ENCODE measurements around the gene IRAK1. TPM values are rescaled to one million over a fixed set of nuclear protein-coding genes. Genes with fewer than 3 reads are reported as not detected.

Gene IRAK1
- total RNA-seq, 1 donor: 37.0 TPM

DNA sequence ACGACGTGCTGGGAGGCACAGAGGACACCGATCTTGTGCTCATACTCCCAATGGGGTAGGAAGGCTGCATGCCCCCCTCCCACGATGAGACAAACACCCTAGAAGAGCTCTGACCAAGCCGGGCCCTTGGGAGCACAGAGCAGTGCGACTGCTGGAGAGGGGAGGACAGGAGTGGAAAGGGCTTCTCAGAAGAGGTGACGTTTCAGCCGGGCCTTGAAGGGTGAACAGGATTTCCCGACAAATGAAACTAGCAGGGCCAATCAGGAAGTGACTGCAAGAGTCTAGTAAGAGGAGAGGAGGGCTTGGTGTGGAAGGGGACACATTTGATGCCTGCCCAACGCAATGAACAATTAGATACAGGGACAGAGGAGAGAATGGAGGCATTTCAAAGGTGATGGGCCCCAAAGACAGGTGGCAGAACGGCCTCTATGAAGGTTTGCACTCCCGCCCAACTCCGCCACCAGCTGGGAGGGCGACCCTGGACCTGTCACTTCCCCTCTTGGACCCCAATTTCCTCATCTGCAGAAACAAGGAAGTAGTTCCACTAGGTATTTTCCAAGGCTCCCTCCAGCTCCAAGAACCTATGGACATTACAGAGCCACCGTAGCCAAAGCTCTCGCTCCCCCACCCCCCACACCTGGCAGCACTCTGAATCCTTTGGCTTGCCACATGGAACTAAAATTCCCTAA is 52.0 kb downstream of the IRAK1 start:
- Histone ChIP-seq H3K27me3 (ENCODE audit: insufficient read depth, low read length) (no peaks in the 10 kb centered on the region), H3K9me3 (ENCODE audit: low read depth, low read length) (no peaks in the 10 kb centered on the region), H3K4me3 (ENCODE audit: low read length) (no peak overlapping the region), H3K4me1 (ENCODE audit: insufficient read depth, low read length) (peaks cover 45% of the 10 kb centered on the region)

DNA sequence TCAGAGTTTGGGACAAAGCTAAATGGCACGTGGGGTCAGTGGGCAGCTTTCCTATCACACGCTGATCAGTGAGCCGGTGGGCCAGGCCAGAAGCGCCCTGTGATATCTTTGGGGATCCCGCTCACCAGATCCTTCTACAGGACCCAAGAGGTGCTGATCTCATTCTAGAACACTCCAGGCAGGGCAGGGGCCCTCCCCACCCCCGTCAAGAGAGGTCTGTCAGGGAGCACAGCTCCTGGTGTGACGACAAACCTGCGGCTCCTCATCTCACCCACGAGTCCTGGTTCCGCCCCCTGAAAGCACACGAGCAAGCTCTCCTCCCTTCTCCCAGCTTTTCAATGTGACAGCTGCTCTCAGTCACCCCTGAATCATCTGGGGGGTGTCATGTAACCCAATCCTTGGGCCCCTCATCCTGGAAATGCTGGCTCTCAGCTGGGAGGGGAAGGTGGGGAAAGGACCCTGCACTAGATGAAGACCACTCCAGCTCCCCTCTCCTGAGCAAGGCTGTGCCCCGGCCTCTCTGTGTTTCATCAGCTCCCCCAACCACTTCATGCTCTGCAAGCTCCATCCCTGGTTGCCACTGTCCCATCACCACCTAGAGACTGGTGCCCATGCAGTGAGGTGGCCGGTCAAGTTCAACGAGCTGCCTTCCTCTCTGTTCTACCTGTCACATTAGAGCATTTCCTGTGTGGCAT is 52.7 kb downstream of the IRAK1 start:
- Histone ChIP-seq H3K4me1 (ENCODE audit: insufficient read depth, low read length) (peaks cover 45% of the 10 kb centered on the region), H3K9me3 (ENCODE audit: low read depth, low read length) (no peaks in the 10 kb centered on the region), H3K4me3 (ENCODE audit: low read length) (no peak overlapping the region), H3K27me3 (ENCODE audit: insufficient read depth, low read length) (no peaks in the 10 kb centered on the region)

DNA sequence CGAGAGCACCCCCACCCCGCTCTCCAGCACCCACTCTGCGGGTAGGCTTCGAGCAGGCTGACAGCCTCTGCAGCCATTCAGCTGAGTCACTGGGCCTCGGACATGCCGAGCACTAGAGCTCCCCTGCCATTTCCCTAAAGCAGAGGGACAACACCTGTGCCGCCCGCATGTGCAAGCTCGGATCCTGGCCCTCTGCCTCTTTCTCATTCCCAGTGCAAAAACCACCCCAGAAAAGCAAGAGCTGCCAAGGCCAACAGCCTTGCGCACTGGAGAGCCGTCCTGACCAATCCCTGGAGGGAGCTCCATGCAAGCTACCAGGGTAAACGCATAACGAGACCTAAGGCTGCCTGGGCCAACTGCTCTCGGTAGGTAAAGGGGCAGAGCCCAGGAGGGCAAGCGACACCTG is 53.4 kb downstream of the IRAK1 start:
- H3K27me3 ChIP-seq (ENCODE audit: insufficient read depth, low read length): no peaks in the 10 kb centered on the region
- no peak overlapping the region for H3K4me3 ChIP-seq (ENCODE audit: low read length)
- H3K9me3 ChIP-seq (ENCODE audit: low read depth, low read length): no peaks in the 10 kb centered on the region
- peaks cover 45% of the 10 kb centered on the region for H3K4me1 ChIP-seq (ENCODE audit: insufficient read depth, low read length)

DNA sequence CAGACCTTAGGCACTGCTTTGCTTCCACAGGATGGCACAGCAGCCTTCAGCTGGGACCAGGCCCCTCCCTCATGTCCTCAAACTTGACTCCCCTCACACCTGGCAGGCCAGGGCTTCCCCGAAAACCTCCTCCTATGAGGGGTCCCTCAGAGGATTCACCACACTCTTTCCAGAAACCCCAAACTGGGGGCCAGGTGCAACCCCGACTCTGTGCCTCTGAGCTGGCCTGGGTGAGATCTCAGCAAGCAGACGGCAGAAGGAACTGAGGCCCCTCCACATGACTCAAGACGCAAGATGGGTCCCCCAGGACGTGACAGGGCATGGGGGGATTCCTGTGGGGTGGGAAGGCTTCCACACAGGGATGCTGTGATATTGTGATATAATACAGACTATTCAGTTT is 54.3 kb downstream of the IRAK1 start:
- Histone ChIP-seq H3K9me3 (ENCODE audit: low read depth, low read length) (no peaks in the 10 kb centered on the region), H3K27me3 (ENCODE audit: insufficient read depth, low read length) (no peaks in the 10 kb centered on the region), H3K4me3 (ENCODE audit: low read length) (no peak overlapping the region), H3K4me1 (ENCODE audit: insufficient read depth, low read length) (peaks cover 45% of the 10 kb centered on the region)

DNA sequence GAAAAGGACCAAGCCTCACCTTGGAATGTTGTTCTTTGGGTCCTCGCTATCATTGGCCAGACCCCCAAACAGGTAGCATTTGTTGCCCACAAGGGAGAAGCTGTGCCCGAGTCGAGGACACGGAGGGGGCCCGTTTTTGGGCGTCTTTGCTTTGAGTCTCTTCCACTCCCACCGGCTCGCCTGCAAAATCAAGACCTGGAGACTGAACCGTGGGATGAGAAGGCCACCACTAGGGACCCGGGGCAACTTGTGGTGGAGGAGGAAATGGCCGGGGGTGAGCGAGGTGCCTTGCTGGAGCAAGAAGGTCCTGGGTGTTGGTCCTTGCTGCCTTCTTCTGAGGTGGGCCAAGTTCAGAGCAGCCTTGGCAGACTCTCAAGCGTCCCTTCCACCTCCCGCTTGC is 55.6 kb downstream of the IRAK1 start:
- Histone ChIP-seq H3K27me3 (ENCODE audit: insufficient read depth, low read length) (no peaks in the 10 kb centered on the region), H3K9me3 (ENCODE audit: low read depth, low read length) (no peaks in the 10 kb centered on the region), H3K4me3 (ENCODE audit: low read length) (no peak overlapping the region), H3K4me1 (ENCODE audit: insufficient read depth, low read length) (peaks cover 38% of the 10 kb centered on the region)

DNA sequence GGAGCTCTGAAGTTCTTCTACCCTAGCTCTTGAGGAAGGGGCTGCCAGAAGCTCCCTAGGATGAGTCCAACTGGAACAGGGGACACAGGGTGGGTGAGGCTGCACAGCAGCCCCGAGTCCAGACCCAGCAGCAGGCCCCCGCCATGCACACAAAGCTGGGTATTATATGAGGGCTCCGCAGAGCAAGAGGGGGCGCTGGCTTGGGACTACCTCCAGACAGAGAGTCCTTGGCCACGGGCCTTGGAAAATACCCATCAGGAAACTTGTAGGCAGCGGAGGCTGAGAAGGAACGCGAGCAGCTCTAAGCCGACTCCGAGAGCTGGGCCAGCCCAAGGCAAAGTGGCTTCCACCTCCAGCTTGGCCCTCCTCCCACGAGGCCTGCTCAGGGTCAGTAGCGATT is 56.2 kb downstream of the IRAK1 start:
- Histone ChIP-seq H3K4me1 (ENCODE audit: insufficient read depth, low read length) (peaks cover 33% of the 10 kb centered on the region), H3K9me3 (ENCODE audit: low read depth, low read length) (no peaks in the 10 kb centered on the region), H3K4me3 (ENCODE audit: low read length) (no peak overlapping the region), H3K27me3 (ENCODE audit: insufficient read depth, low read length) (no peaks in the 10 kb centered on the region)

DNA sequence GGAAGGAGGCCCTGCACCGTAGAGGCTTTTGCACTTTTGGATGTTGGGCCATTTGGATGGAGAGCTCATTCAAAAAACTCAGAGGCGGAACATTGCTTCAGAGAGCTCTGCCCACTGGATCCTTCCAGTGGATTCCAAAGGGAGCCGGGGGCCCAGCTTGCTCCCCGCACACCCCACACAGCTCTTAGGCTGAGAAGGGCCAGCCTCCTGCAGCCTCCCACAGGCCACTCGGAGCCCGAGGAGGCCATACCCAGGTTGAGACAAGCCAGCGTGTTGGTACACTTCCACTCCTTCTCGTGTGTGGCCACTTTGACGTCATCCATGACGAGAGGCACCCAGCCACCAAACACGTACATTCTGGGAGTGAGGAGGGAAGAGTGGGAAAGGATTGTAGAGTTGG is 58.4 kb downstream of the IRAK1 start:
- peaks cover 10% of the 10 kb centered on the region for H3K4me1 ChIP-seq (ENCODE audit: insufficient read depth, low read length)
- H3K9me3 ChIP-seq (ENCODE audit: low read depth, low read length): no peaks in the 10 kb centered on the region
- H3K27me3 ChIP-seq (ENCODE audit: insufficient read depth, low read length): no peaks in the 10 kb centered on the region
- H3K4me3 ChIP-seq (ENCODE audit: low read length): no peak overlapping the region

DNA sequence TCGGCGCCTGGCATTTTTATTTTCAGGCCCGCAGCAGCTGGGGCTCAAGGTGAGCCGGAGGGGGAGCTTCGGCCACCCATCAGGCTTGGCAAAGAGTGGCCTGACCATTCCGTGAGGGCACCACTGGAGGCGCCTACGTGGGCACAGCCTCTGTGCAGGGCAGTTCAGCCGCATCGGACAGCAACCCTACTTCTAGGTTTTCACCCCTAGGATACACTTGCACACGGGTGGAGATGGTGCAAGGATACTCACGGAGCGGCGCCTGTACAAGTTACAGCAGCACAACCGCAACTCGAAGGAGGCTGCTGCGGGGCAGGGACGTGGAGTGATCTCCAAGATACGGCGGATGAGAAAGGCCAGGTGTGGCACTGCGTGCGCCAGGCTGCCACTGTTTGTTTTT is 58.9 kb downstream of the IRAK1 start:
- no peaks in the 10 kb centered on the region for H3K9me3 ChIP-seq (ENCODE audit: low read depth, low read length)
- H3K4me3 ChIP-seq (ENCODE audit: low read length): no peak overlapping the region
- H3K4me1 ChIP-seq (ENCODE audit: insufficient read depth, low read length): peaks cover 5% of the 10 kb centered on the region
- no peaks in the 10 kb centered on the region for H3K27me3 ChIP-seq (ENCODE audit: insufficient read depth, low read length)

Other genes starting within 250 kb of the IRAK1 start
- under 0.01 TPM for gene SRPK3, start 238.9 kb downstream of the IRAK1 start, total RNA-seq
- 42.3 TPM for gene IDH3G, start 225.5 kb downstream of the IRAK1 start, total RNA-seq
- gene SSR4, start 225.2 kb downstream of the IRAK1 start, total RNA-seq: 121 TPM
- 15.6 TPM for gene PDZD4, start 189.4 kb downstream of the IRAK1 start, total RNA-seq
- 0.52 TPM for gene L1CAM, start 133.7 kb downstream of the IRAK1 start, total RNA-seq
- not detected for gene AVPR2, start 115.2 kb downstream of the IRAK1 start, total RNA-seq
- gene ARHGAP4, start 93.6 kb downstream of the IRAK1 start, total RNA-seq: 199 TPM
- gene NAA10, start 84.9 kb downstream of the IRAK1 start, total RNA-seq: 22.0 TPM
- 11.1 TPM for gene RENBP, start 75.3 kb downstream of the IRAK1 start, total RNA-seq
- 26.4 TPM for gene HCFC1, start 48.1 kb downstream of the IRAK1 start, total RNA-seq
- 1.8 TPM for gene TMEM187, start 47.1 kb downstream of the IRAK1 start, total RNA-seq
- gene MECP2, start 77.8 kb upstream of the IRAK1 start, total RNA-seq: 142 TPM
- not detected for gene OPN1LW, start 124.3 kb upstream of the IRAK1 start, total RNA-seq
- not detected for gene OPN1MW, start 162.7 kb upstream of the IRAK1 start, total RNA-seq
- gene OPN1MW2, start 199.9 kb upstream of the IRAK1 start, total RNA-seq: not detected
- gene OPN1MW3, start 237.7 kb upstream of the IRAK1 start, total RNA-seq: not detected

Data from mononuclear cell (primary cell).